GM12878 (cell line): Measurements from ENCODE around the gene PLXND1.

Experiments
- BACH1 ChIP-seq: fragments of 450-650 bp; IDR thresholded peaks from 2 replicates; pipeline ENCODE4 v1.6.1; 2017; ENCODE audit warnings: mild to moderate bottlenecking, borderline replicate concordance
- CTCF ChIP-seq, 3 experiments: IDR thresholded peaks in 2 of 3; conservative IDR thresholded peaks in 1 of 3; 2 replicates each; pipeline ENCODE4 v1.5.1; 2011; ENCODE audit warnings: low read depth in 3 of 3, low read length in 3 of 3, mild to moderate bottlenecking in 3 of 3, control low read depth in 2 of 3, moderate library complexity in 2 of 3, inconsistent platforms in 1 of 3, mixed read lengths in 1 of 3; ENCODE audit not compliant: control insufficient read depth in 2 of 3, insufficient read depth in 1 of 3; ENCODE audit errors: extremely low read depth in 1 of 3
- MTA3 ChIP-seq: IDR thresholded peaks from 2 replicates; pipeline ENCODE4 v1.6.1; 2012; ENCODE audit warnings: low read length, inconsistent platforms, borderline replicate concordance
- NRF1 ChIP-seq: conservative IDR thresholded peaks from 2 replicates; pipeline ENCODE4 v1.6.1; 2011; ENCODE audit warnings: mild to moderate bottlenecking, low read depth, low read length, improper control_type of control experiment
- POLR2A ChIP-seq: IDR thresholded peaks from 2 replicates; pipeline ENCODE4 v1.6.1; 2011; ENCODE audit warnings: low read depth, mild to moderate bottlenecking, low read length
- SUPT20H ChIP-seq: IDR thresholded peaks from 2 replicates; pipeline ENCODE4 v1.6.1; 2011; ENCODE audit warnings: low read depth, mild to moderate bottlenecking, low read length, moderate library complexity, borderline replicate concordance; ENCODE audit not compliant: control insufficient read depth
- SUZ12 ChIP-seq: fragments of 200-600 bp; sonication (generic); IDR thresholded peaks from one replicate; pipeline ENCODE4 v1.6.1; 2018; ENCODE audit warnings: antibody characterized with exemption, mild to moderate bottlenecking; ENCODE audit not compliant: unreplicated experiment
- ZNF24 ChIP-seq: fragments of 450-650 bp; IDR thresholded peaks from 2 replicates; pipeline ENCODE4 v1.6.1; 2017; ENCODE audit warnings: antibody characterized with exemption, mild to moderate bottlenecking
- ZSCAN29 ChIP-seq: fragments of 450-650 bp; IDR thresholded peaks from 2 replicates; pipeline ENCODE4 v1.6.1; 2017; ENCODE audit warnings: mild to moderate bottlenecking, moderate library complexity
- TF ChIP-seq, protein P1 (sequence below): IDR thresholded peaks from 2 replicates; pipeline ENCODE4 v1.6.1; 2012; ENCODE audit warnings: low read depth, low read length, improper control_type of control experiment

GRCh38 chr3:129569856-129570255 lies 36.6 kb downstream of the PLXND1 start:
- TF ChIP-seq POLR2A (no peak), SUPT20H (no peak), ZSCAN29 (no peak), CTCF (IDR thresholded peaks at IDR 0.05 in 2 of 3, conservative IDR thresholded peaks at IDR 0.05 in 1 of 3; ENCODE audit: control insufficient read depth in 2 of 3, extremely low read depth in 1 of 3, insufficient read depth in 1 of 3, low read depth in 3 of 3, low read length in 3 of 3) (no peak), BACH1 (no peak), SUZ12 (no peak), MTA3 (no peak), ZNF24 (no peak), NRF1 (no peak)
- TF ChIP-seq, protein P1, sequence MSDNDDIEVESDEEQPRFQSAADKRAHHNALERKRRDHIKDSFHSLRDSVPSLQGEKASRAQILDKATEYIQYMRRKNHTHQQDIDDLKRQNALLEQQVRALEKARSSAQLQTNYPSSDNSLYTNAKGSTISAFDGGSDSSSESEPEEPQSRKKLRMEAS: no peak
